GM10248 (cell line): ENCODE results near the gene MAML2.

Experiments
- CTCF ChIA-PET: fragments of 300-600 bp; sonication (Branson Sonifier 250); formaldehyde crosslinking; extraction: SDS; loops from one replicate; lab custom pipeline; 2021; ENCODE audit warnings: antibody characterized with exemption; lab: Yijun Ruan, JAX
- POLR2A ChIA-PET: fragments of 350-650 bp; sonication (Branson Sonifier 250); formaldehyde crosslinking; extraction: SDS; loops from one replicate; lab custom pipeline; 2020; ENCODE audit warnings: antibody characterized with exemption; lab: Yijun Ruan, JAX
- DNase-seq: peaks from one replicate; pipeline ENCODE4 v3.0.0; 2012; ENCODE audit errors: extremely low spot score
- CTCF ChIP-seq: IDR thresholded peaks from 2 replicates; pipeline ENCODE4 v1.5.1; 2012; ENCODE audit warnings: mild to moderate bottlenecking, low read depth; ENCODE audit errors: extremely low read depth, missing control alignments, control extremely low read depth

The MAML2 gene

GRCh38 chr11:96061730-96062129, 281.3 kb downstream of the MAML2 start:
- ChIA-PET CTCF (interaction anchor here (1.6 to 2.0 kb wide), 4 partner anchors 9 to 282 kb away, joined by 3 to 5 read pairs (median 4); partner anchors contain the start of gene MAML2), POLR2A (no interaction called here)
- no peak for DNase-seq
- no peak for TF ChIP-seq CTCF

DNA sequence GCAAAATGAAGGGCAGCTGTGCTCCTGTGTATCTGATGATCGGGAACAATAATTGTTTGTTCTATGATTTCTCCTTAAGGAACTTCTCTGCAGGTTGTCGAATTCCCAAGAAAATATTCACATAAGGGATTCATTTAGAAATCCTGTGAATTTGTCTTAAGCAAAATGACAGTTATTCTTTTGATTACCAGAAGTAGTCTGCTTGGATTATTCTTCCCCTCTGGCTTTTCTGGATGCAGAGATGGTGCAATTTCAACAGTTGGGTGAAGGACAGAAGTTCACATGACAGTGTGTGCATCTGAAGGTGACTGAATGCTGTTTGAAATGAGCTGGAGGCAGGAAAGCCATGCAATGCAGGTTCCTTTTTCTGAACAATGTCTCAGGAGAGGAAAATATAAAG, 281.9 kb downstream of the MAML2 start:
- ChIA-PET POLR2A (no interaction called here), CTCF (interaction anchor here (1.5 to 1.9 kb wide), 3 partner anchors 10 to 41 kb away, joined by 3 to 4 read pairs (median 4); no protein-coding TSS in a partner anchor)
- no peak for TF ChIP-seq CTCF
- DNase-seq: no peak

DNA sequence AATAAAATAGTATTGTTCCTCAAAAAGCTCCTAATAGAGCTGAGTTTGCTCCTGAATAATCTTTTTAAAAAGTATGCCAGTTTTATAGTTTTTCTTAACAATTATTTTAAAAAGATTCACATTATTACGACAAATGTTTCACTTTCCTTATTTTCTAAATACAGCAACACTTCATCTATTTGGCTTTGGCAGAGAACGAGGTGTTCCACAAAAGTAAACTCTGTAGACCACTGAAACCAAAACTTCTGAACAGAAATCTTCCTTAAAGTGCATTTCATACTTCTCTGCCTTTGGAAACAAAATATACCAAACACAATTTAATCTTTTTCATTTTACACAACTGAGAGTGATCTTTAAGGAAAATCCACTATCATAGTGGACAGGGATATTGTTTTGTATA, 285.5 kb downstream of the MAML2 start:
- TF ChIP-seq CTCF: no peak
- CTCF ChIA-PET: interaction anchor here (1.3 to 4.9 kb wide), 2 partner anchors 286 to 336 kb away, joined by 3 to 31 read pairs; partner anchors contain the start of gene MAML2
- POLR2A ChIA-PET: no interaction called here
- DNase-seq: no peak

GRCh38 chr11:96056576-96056975, 286.4 kb downstream of the MAML2 start:
- CTCF ChIA-PET: interaction anchor here (0.7 to 4.9 kb wide), 9 partner anchors 8 to 337 kb away, joined by 3 to 31 read pairs (median 9); partner anchors contain the start of genes CCDC82, JRKL and MAML2
- DNase-seq: no peak
- POLR2A ChIA-PET: no interaction called here
- TF ChIP-seq CTCF: no peak

- POLR2A ChIA-PET: no interaction called here
- DNase-seq: no peak
- CTCF ChIA-PET: interaction anchor here (0.7 to 4.9 kb wide), 24 partner anchors 9 to 339 kb away, joined by 3 to 31 read pairs (median 4); partner anchors contain the start of genes CCDC82, JRKL and MAML2
- no peak for TF ChIP-seq CTCF
These were observed 287.1 kb downstream of the MAML2 start for GRCh38 chr11:96055706-96056387.

DNA sequence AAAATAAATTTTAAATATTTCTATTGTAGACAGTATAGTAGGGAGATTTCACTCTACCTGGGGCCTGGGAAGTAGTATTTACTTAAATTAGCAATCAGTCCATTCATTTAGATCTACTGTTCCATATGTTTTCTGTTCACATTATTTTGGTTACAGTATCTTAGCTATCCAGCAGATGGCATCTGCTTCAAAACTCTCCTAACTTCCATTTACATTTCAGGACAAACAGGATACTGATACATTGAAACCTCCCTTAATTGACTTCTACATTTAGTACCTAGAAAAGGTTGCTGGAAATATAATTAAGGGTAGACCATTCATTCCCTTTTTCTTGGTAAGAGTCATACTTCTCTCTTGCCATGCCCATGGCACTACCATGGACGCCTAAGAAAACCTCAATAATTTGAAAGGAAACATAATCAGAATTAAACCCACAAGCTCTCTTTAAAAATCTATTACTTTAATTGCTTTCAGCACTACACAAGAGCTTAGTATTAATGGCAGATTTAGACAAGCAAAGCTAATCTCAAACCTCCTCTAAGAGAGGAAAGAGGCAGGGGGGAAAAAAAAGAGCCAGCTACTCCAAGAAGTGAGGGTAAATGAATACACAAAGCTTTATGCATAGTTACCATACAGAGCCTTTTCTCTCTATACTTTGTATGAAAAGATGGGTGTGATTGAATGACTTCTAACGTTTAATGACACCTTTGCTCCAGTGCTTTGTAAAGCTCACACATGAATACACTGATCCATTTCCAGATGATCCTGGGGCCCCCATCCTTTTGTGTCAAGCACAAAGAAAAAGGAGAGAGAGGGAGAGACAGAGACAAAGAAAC, 287.9 kb downstream of the MAML2 start:
- CTCF ChIA-PET: interaction anchor here (0.7 to 4.9 kb wide), 28 partner anchors 9 to 339 kb away, joined by 3 to 31 read pairs (median 4); partner anchors contain the start of genes CCDC82, JRKL and MAML2
- POLR2A ChIA-PET: no interaction called here
- TF ChIP-seq CTCF: peak; percentile 48
- DNase-seq: no peak
